Measurements from ENCODE around the gene UGT1A8.

The UGT1A8 gene

GRCh38 chr2:233817995-233818638, 200.7 kb downstream of the UGT1A8 start:
- TF ChIP-seq EZH2 (optimal IDR thresholded peaks at IDR 0.05; ENCODE audit: low read depth, low read length) = no peak
- no peak for TF ChIP-seq EZH2phosphoT487 (IDR thresholded peaks at IDR 0.05; ENCODE audit: low read length)
- TF ChIP-seq, protein P1, sequence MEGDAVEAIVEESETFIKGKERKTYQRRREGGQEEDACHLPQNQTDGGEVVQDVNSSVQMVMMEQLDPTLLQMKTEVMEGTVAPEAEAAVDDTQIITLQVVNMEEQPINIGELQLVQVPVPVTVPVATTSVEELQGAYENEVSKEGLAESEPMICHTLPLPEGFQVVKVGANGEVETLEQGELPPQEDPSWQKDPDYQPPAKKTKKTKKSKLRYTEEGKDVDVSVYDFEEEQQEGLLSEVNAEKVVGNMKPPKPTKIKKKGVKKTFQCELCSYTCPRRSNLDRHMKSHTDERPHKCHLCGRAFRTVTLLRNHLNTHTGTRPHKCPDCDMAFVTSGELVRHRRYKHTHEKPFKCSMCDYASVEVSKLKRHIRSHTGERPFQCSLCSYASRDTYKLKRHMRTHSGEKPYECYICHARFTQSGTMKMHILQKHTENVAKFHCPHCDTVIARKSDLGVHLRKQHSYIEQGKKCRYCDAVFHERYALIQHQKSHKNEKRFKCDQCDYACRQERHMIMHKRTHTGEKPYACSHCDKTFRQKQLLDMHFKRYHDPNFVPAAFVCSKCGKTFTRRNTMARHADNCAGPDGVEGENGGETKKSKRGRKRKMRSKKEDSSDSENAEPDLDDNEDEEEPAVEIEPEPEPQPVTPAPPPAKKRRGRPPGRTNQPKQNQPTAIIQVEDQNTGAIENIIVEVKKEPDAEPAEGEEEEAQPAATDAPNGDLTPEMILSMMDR (IDR thresholded peaks at IDR 0.05; ENCODE audit: low read length) = no peak
- H3K9ac ChIP-seq (ENCODE audit: low read length) = no peak overlapping the region
- no peaks in the 10 kb centered on the region for H3K9me2 ChIP-seq (replicated peaks; ENCODE audit: insufficient read depth, low read length)
- DNase-seq = no peak
- H3K4me2 ChIP-seq (ENCODE audit: low read depth, low read length) = no peak overlapping the region
- no peak overlapping the region for H3K27ac ChIP-seq (ENCODE audit: low read length)
- no peaks in the 10 kb centered on the region for H3K4me1 ChIP-seq (ENCODE audit: low read length)
- H2AFZ ChIP-seq (ENCODE audit: low read length) = no peak overlapping the region
- no peaks in the 10 kb centered on the region for H3K27me3 ChIP-seq (replicated peaks; ENCODE audit: insufficient read depth, low read length)
- H3K9me3 ChIP-seq (replicated peaks; ENCODE audit: insufficient read depth, low read length) = no peaks in the 10 kb centered on the region
- no peaks in the 10 kb centered on the region for H3F3A ChIP-seq (ENCODE audit: insufficient read depth, low read length)
- H4K20me1 ChIP-seq (ENCODE audit: insufficient read depth, low read length) = no peaks in the 10 kb centered on the region
- H3K36me3 ChIP-seq (replicated peaks; ENCODE audit: insufficient read depth, low read length) = no peaks in the 10 kb centered on the region
- H3K79me2 ChIP-seq (ENCODE audit: low read length) = no peaks in the 10 kb centered on the region
- H3K4me3 ChIP-seq (ENCODE audit: low read length) = no peak overlapping the region

- no peaks in the 10 kb centered on the region for H3K27me3 ChIP-seq (replicated peaks; ENCODE audit: insufficient read depth, low read length)
- H3K4me2 ChIP-seq (ENCODE audit: low read depth, low read length) = no peak overlapping the region
- no peaks in the 10 kb centered on the region for H3K79me2 ChIP-seq (ENCODE audit: low read length)
- H2AFZ ChIP-seq (ENCODE audit: low read length) = no peak overlapping the region
- H3K9me3 ChIP-seq (replicated peaks; ENCODE audit: insufficient read depth, low read length) = no peaks in the 10 kb centered on the region
- no peak overlapping the region for H3K9ac ChIP-seq (ENCODE audit: low read length)
- no peaks in the 10 kb centered on the region for H3F3A ChIP-seq (ENCODE audit: insufficient read depth, low read length)
- DNase-seq = no peak
- no peaks in the 10 kb centered on the region for H3K9me2 ChIP-seq (replicated peaks; ENCODE audit: insufficient read depth, low read length)
- H3K36me3 ChIP-seq (replicated peaks; ENCODE audit: insufficient read depth, low read length) = no peaks in the 10 kb centered on the region
- no peak overlapping the region for H3K27ac ChIP-seq (ENCODE audit: low read length)
- TF ChIP-seq EZH2 (optimal IDR thresholded peaks at IDR 0.05; ENCODE audit: low read depth, low read length) (no peak), EZH2phosphoT487 (IDR thresholded peaks at IDR 0.05; ENCODE audit: low read length) (no peak)
- TF ChIP-seq, protein P1 (IDR thresholded peaks at IDR 0.05; ENCODE audit: low read length) = no peak
- no peak overlapping the region for H3K4me3 ChIP-seq (ENCODE audit: low read length)
- no peaks in the 10 kb centered on the region for H3K4me1 ChIP-seq (ENCODE audit: low read length)
- H4K20me1 ChIP-seq (ENCODE audit: insufficient read depth, low read length) = no peaks in the 10 kb centered on the region
Measured at GRCh38 chr2:233818639-233819621, 201.5 kb downstream of the UGT1A8 start.

GRCh38 chr2:233819884-233820773, 202.7 kb downstream of the UGT1A8 start:
- H3K9me2 ChIP-seq (replicated peaks; ENCODE audit: insufficient read depth, low read length) = no peaks in the 10 kb centered on the region
- no peaks in the 10 kb centered on the region for H4K20me1 ChIP-seq (ENCODE audit: insufficient read depth, low read length)
- H3F3A ChIP-seq (ENCODE audit: insufficient read depth, low read length) = no peaks in the 10 kb centered on the region
- no peak overlapping the region for H3K4me3 ChIP-seq (ENCODE audit: low read length)
- no peak overlapping the region for H3K27ac ChIP-seq (ENCODE audit: low read length)
- no peak overlapping the region for H3K9ac ChIP-seq (ENCODE audit: low read length)
- H3K4me2 ChIP-seq (ENCODE audit: low read depth, low read length) = no peak overlapping the region
- no peaks in the 10 kb centered on the region for H3K36me3 ChIP-seq (replicated peaks; ENCODE audit: insufficient read depth, low read length)
- no peaks in the 10 kb centered on the region for H3K9me3 ChIP-seq (replicated peaks; ENCODE audit: insufficient read depth, low read length)
- H3K79me2 ChIP-seq (ENCODE audit: low read length) = no peaks in the 10 kb centered on the region
- TF ChIP-seq EZH2phosphoT487 (IDR thresholded peaks at IDR 0.05; ENCODE audit: low read length) = no peak
- no peak for TF ChIP-seq EZH2 (optimal IDR thresholded peaks at IDR 0.05; ENCODE audit: low read depth, low read length)
- TF ChIP-seq, protein P1 (IDR thresholded peaks at IDR 0.05; ENCODE audit: low read length) = no peak
- DNase-seq = no peak
- no peak overlapping the region for H2AFZ ChIP-seq (ENCODE audit: low read length)
- no peaks in the 10 kb centered on the region for H3K4me1 ChIP-seq (ENCODE audit: low read length)
- H3K27me3 ChIP-seq (replicated peaks; ENCODE audit: insufficient read depth, low read length) = no peaks in the 10 kb centered on the region
